HG03045 (cell line): Measurements from ENCODE around the gene FCER1G.
"Not testable (repeated sequence)": the region's sequence is repeated elsewhere in the genome, so short reads cannot be mapped to it uniquely, and the experiment has no call there.

Experiments used
- ATAC-seq: cut with Tn5 transposase; IDR thresholded peaks from one replicate; pipeline ENCODE4 v1.9.1; 2021; ENCODE audit warnings: mild to moderate bottlenecking, moderate library complexity; ENCODE audit not compliant: unreplicated experiment

The FCER1G gene

DNA sequence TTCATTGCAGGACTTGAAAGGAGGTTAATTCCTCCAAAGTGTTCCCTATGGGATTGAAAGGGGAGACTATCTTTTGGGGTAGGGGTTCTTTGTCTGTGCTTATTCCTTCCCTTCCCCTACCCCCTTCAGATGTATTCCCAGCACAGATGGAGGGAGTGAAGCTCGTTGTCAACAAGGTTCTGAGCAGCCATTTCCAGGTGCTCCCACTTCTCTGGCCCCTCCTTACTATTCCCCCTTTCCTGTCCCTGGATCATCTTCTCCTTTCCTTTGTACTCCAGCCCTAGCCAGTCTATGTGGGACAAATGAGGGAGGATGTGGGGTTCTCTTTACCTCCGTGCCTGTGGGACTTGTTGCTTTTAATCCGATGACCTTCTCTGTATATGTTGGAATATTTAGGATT is 11.7 kb downstream of the FCER1G start:
- ATAC-seq, result no peak

DNA sequence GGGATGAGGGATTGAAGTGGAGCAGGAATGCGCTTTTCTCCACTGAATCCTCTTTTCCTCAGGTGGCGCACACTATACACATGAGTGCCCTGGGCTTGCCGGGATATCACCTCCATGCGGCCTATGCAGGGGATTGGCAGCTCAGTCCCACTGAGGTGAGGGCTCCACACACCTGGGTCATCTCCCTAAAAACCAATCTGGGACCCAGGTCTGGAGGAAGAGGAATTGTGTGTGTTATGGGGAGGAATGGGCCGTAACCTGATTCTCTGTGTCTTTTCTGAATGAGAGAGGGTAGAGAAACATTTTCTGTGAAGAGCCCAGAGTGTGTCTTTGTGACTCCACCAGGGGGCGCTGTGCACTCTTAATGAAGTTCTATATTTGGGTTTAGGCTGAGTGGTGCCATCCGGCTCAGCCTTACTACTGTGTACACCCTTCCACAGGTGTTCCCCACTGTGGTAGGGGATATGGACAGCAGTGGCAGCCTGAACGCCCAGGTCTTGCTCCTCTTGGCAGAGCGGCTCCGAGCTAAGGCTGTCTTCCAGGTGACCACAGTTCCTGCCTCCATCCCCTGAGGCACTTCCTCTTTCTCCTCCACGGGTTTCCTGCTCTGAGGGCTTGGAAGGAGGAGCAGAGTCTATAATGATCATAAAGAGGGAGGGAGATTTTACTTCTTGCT is 12.2 kb downstream of the FCER1G start:
- ATAC-seq, result peak; percentile 47

DNA sequence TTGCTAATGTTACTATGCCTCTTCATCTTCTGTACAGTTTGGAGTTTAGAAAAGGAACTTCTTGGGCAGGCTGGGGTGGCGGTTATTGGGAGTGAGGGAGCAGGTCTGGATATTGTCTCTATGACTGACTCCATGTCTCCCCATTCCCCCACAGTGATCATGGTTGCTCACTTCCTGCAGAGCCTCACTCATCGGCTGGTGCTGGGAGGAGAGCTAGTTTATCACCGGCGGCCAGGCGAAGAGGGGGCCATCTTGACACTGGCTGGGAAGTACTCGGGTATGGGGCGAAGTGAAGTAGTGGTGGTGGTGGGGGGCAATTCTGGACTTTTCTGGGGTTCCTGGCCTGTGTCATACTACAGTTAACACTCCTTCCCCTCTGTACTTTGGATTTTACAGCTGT is 12.9 kb downstream of the FCER1G start:
- no peak for ATAC-seq

DNA sequence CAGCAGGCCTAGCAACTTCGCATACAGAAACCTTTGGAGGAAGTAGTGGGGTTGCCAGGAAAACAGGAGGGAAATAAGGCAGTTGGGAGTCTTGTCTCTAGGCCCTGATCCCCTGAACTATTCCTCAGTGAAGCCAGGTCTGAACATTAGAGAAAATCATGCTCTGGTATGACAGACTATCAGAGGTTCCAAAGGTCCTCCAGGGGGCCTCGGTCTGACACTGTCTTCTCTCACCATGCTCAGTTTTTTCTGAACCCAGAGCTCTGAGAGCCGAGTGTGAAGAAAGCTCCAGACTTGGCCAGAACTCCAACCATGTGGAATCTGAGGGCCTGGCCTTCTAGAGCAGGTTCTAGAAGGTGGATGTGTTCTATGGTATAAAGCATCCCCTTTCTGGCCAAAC is 14.8 kb downstream of the FCER1G start:
- no peak for ATAC-seq

DNA sequence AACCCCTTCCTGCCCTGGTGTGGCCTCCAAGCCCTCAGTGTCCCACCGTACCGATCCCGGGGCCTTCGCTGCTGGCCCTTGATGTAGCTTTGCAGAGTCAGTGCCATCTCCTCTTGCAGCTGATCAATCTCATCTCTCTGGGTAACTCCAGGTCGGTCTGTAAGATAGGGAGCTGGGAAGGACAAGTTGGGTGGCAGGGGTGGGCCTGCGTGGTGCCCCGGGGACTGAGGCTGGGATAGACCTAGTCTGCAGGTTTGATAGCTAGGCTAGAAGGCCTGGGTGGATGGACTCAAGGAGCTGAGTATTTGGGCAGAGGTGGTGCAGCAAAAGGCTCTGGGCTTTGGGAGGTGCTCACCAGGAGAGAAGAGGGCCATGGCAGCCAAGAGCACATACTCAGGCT is 15.7 kb downstream of the FCER1G start:
- no peak for ATAC-seq

DNA sequence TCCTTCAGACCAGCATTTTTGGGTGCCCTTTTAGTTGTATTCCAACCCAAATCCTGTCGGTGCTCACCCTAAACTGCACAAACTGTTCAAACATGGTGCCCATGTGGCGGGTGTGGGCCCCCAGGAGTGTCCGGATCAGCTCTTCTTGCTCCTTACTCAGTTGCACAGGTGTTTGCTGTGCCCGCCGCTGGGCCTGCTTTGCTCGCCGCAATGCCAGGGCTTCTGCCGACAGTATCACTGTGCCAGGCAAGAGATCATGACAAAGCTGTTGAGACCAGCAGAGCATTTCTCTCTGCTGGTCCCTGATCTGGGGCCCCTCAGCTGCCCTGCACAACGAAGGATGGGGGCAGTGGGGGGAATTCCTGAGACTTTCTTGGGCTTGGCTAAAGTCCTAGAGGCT is 18.0 kb downstream of the FCER1G start:
- no peak for ATAC-seq

DNA sequence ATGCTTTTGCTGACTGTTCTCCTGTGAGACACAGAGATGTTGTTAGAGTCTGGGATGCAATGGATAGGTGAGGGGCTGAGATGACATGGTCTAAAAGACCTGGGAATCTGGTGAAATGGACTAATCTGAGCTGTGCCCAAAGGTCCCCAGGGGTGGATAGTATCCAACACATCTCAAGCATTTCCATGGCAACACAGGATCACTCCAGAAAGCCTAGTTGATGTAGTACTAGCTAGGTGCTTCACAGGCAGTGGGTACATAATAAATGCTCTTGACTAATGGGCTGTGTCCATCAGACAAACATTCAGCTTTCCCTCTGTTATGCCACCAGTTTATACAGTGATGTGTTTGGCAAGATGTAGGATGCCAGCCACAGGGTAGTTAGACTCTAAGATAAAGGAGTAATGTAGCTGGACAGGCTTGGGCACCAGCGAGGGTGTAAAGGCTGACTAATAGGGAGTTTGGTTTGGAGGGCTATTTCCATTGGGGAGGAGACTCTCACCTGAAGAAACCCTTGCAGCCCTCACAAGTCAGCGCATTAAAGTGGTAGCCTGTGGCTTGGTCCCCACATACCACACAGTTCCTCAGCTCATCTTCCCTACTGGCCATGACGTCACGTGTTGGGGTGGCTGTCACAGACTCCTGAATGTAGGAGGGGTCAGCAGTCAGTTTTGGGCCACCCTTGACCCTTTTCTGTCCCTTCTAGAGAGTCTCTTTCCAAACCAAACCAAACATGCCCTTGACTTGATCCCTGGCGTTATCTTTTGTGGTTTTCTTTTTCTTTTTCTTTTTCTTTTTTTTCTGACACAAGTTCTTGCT is 21.1 kb downstream of the FCER1G start:
- ATAC-seq, result no peak

DNA sequence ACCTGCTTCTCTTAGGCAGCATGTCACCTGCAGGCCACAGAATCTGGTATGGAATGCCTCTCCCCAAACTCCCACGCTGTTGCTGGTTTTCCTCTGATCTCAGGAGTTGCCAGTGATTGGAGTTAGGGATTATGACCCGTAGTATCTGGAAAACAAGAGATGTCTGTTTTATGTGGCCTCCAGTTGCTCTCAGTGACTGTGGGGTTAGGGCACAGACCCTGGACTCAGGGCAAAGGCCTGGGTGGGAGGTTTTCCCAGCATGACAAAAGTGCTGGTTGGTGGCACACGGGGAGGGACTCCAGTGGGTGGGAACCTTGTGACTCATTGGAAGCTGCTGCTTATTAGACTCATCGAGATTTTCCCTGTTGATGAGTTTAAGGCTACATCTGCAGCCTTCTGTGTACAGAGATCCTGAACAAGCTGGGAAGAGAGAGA is 23.0 kb downstream of the FCER1G start, which contains the start of gene NR1I3:
Gene NR1I3 (minus strand): TSS at position 165 of the 435 bp plus-strand sequence. CDS start 1,638 bp downstream, outside the sequence.
- ATAC-seq, result no peak

DNA sequence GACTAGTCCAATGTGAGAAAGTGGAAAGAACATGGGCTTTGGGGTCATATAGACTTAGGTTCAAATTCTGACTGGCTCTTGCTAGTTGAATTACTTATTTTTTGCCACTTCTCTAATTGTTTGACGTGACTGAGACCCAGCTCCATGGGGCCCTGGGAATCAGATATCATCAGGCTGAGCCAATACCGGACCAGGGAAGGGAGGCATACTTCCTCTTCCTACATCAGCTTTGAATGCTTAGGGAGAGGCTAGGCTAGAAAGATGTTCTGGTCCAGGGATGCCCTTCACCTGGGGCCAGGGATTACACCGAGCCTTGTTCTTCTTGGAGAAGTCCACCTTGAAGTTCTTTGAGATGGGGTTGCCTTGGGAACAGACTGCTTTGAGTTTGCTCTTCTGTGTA is 26.6 kb downstream of the FCER1G start:
- ATAC-seq, result no peak

DNA sequence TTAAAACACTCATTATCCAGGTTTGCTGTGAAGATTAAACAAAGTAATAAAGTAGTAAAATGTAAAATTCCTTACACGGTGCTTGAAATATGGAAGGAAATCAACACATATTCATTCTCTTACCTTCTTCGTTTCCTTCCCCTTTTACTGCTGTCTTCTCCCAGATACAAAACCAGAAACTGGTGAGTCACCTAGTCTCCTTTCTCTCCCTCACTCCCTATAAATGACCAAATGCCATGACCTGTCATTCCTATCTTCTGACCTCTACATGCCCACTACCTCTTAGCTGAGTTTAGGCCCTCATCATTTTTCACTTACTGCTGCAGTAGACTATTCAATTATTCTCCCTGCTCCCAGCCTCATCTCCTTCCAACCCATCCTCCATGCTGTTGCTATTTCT is 27.2 kb downstream of the FCER1G start:
- ATAC-seq, result no peak

DNA sequence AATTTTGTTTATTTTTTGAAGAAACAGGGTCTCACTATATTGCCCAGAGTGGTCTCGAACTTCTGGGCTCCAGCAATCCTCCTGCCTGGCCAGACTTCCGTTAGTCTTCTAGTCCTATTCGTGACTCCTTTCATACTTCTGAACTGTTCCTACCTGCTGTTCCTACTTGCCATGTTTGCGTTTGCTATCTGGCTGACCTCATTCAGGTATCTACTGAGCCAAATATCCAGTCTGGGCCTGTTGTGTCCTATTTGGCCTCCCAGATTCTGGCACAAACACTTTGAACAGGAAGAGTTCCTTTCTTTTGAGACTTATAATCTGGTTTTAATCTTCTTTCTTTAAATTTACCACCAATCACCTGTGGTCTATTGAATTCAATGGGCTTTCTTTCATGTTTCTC is 29.8 kb downstream of the FCER1G start:
- no peak for ATAC-seq

DNA sequence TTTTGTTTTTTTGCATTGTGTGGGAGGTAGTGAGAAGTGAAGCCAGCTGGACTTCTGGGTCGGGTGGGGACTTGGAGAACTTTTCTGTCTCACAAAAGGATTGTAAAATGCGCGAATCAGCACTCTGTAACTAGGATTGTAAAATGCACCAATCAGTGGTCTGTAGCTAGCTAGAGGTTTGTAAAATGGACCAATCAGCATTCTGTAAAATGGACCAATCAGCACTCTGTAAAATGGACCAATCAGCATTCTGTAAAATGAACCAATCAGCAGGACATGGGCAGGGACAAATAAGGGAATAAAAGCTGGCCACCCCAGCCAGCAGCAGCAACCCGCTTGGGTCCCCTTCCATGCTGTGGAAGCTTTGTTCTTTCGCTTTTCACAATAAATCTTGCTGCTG is 35.0 kb downstream of the FCER1G start:
- ATAC-seq, result not testable (repeated sequence)

DNA sequence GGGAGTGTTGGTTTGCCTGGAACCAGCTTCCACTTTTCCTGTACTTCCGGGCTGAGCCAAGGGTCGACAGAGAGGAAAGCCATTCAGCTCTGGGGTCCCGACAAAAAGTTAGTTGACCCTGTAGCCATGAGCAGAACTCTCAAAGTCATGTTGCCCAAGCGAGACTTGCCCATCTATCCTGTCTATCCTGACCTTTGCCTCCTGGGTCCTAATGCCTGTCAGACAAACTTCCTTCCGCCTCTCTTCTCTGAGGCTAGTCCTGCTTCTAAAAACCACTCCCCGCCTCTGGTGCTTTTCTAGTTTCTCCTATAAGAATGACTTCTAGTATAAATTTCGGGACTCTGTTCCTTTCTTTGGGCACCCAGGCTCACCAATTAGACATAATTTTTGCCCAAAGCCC is 35.7 kb downstream of the FCER1G start:
- no peak for ATAC-seq

DNA sequence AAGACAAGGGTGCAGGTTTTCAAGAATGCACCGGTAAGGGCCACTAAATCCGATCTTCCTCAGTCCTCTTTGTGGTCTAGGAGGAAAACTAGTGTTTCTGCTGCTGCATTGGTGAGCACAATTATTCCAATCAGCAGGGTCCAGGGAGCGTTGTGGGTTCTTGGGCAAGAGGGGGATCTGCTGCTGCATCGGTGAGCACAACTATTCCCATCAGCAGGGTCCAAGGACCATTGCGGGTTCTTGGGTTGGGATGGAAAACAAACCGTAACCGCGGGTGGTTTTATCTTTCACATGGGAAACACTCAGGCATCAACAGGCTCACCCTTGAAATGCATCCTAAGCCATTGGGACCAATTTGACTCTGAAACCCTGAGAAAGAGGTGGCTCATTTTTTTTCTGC is 36.5 kb downstream of the FCER1G start:
- ATAC-seq, result no peak

DNA sequence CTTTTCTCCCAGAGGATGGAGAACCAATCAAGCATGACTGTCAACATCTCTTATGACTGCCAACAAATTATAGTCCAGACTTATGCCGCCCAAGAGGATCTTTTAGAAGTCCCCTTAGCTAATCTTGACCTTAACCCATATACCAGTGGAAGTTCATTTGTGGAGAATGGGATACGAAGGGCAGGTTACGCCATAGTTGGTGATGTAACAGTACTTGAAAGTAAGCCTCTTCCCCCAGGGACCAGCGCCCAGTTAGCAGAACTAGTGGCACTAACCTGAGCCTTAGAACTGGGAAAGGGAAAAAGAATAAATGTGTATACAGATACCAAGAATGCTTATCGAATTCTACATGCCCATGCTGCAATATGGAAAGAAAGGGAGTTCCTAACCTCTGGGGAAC is 40.2 kb downstream of the FCER1G start:
- not testable (repeated sequence) for ATAC-seq

DNA sequence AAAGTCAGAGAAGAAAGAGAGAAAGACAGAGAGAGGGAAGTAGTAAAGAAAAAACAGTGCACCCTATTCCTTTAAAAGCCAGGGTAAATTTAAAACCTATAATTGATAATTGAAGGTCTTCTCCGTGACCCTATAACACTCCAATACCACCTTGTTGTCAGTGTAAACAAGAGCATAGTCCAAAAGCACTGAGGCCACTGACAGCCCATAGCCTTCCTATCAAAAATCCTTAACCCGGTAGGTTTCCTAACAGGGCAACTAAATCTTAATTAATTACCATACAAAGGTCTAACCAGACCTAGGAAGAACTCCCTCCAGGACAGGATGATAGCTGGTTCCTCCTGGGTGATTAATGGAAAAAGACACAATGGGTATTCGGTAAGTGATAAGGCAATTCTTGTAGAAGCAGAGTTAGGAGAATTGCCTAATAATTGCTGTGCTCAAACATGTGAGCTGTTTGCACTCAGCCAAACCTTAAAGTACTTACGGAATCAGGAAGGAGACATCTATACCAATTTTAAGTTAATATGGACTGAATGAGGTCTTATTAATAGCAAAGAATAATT is 40.9 kb downstream of the FCER1G start:
- ATAC-seq, result not testable (repeated sequence)

DNA sequence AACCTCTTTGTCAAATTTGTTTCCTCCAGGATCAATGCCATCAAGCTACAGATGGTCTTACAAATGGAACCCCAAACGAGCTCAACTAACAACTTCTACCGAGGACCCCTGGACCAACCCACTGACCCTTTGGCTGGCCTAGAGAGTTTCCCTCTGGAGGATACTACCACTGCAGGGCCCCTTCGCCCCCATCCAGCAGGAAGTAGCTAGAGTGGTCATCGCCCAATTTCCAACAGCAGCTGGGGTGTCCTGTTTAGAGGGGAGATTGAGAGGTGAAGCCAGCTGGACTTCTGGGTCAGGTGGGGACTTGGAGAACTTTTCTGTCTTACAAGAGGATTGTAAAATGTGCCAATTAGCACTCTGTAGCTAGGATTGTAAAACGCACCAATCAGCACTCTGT is 42.0 kb downstream of the FCER1G start:
- ATAC-seq, result not testable (repeated sequence)

DNA sequence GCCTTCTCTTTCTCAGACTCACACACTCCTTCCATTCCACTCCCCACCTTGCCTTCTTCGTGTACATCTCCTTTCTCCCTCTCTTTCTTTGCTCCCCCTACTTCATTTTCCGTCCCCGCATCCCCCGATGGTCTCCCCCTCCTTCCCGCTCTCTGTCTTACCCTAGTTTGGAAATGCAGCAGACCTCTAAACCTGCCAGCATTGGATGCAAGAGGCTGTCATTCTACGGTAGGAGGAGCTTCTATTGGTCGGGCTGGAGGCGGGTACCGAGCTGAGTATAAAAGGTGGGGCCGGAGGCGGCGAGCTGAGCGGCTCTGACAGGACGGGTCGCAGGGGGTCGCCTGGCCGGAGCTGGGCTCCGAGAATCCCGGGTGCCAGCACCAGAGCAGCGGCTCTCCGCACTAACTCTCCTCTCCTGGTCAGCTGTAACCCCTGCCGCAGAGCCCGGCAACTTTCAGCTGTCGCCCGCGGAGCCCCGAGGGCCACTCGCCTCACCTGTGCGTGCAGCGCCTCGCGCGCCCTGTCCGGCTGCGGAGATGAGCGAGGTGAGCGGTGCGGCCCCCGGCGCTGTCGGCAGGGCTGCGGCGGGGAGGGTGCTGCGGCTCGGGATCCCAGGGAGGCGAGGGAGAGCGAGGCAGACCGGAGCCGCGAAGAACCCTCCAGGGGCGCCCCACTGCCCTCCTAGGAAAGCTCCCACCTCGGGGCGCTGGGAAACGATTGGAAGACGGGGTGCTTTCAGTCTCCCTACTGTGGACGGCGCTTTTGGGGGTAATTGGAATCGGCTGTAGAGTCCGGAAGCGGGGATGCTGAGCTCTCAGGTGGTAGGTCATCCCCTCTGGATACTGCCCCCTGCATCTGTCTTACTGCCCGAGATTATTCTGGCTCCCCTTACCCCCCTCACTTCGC is 43.6 kb downstream of the FCER1G start, which contains the start of gene PCP4L1:
Gene PCP4L1 (plus strand): TSS at position 307 of the 906 bp plus-strand sequence. CDS start 230 bp downstream, at position 537.
- ATAC-seq, result no peak

DNA sequence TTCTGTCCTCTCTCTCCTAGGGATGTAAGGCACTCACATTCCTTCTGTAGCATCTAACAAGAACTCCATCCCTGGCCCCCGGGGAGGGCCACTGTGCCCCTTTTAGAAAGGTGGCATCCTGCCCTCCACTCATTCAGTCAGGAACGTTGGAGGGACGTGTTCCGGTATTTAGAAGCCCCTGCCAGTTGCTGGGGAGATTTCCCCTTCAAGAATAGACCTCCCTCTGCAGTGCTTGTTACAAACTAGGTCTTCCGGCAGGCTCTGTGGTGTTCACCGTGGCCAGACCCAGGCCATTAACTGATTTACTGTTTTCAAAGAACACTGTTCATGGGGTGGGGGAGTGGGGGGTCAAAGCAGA is 44.2 kb downstream of the FCER1G start:
- ATAC-seq, result no peak

DNA sequence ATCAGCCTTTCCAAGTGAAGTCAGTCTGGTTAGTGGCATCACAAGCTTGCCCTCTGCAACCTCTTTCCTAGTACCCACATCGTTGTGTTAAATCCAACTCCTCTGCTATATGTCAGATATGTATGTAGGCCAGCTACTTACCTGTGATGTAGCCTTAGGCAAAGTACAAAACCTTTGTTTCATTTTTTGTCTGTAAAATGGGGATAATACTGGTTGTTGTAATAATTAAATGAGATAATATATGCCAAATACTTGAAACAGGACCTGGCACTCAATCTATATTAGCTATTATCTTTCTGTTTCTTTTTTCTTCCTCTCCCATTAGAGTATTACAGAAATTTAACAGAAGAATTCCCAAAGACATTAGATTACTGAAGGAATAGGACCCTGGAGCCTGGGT is 44.7 kb downstream of the FCER1G start:
- no peak for ATAC-seq
